GM12878 (cell line): ENCODE results near the gene PTK6. TPM values are rescaled to one million over a fixed set of nuclear protein-coding genes. Genes with fewer than 3 reads are reported as not detected.

Source experiments
- ATAC-seq: fragments of 200-7000 bp; cut with Tn5 transposase; 3 replicates; pipeline ENCODE4 v1.9.1; 2020; ENCODE audit warnings: mild to moderate bottlenecking, moderate library complexity
- BruUV-seq: library from RNA; stranded (reverse); fragments of 400-500 nt; replicated peaks from 2 replicates; lab custom pipeline; 2021; lab: Mats Ljungman, UMichigan
- CTCF ChIA-PET: fragments of 300-600 bp; sonication (Branson Sonifier 250); formaldehyde crosslinking; extraction: SDS; loops from one replicate; lab custom pipeline; 2021; ENCODE audit warnings: inconsistent platforms; lab: Yijun Ruan, JAX
- POLR2A ChIA-PET: fragments of 350-600 bp; formaldehyde crosslinking; extraction: SDS; loops from one replicate; lab custom pipeline; 2021; ENCODE audit warnings: inconsistent platforms; lab: Charles Lee
- RAD21 ChIA-PET: fragments of 300-600 bp; sonication (Branson Sonifier 250); formaldehyde crosslinking; loops from one replicate; lab custom pipeline; 2023; ENCODE audit warnings: antibody characterized with exemption; ENCODE audit not compliant: unreplicated experiment; lab: Charles Lee
- SMC1A ChIA-PET: fragments of 300-600 bp; sonication (Branson Sonifier 250); formaldehyde crosslinking; loops from one replicate; lab custom pipeline; 2023; ENCODE audit not compliant: unreplicated experiment, uncharacterized antibody; lab: Charles Lee
- DNase-seq: peaks from one replicate; pipeline ENCODE4 v3.0.0-alpha.2; 2011; ENCODE audit warnings: low read depth, low spot score
- FAIRE-seq: peaks from 3 replicates; lab custom pipeline; 2011; peaks lifted over from hg19 to GRCh38; lab: Jason Lieb, UNC
- H2AFZ ChIP-seq: 2 replicates; pipeline ENCODE4 v1.6.0; 2011; ENCODE audit warnings: low read depth, low read length, control low read depth; ENCODE audit not compliant: control insufficient read depth
- H3K27ac ChIP-seq: 2 replicates; pipeline ENCODE4 v1.5.1; 2011; ENCODE audit warnings: control low read depth; ENCODE audit not compliant: control insufficient read depth, insufficient read depth
- H3K27me3 ChIP-seq, 2 experiments: replicated peaks in 1 of 2; 2 replicates each; pipeline versions ENCODE4 v1.6.0 to v1.6.1; 2011; ENCODE audit warnings: low read length in 1 of 2; ENCODE audit not compliant: control insufficient read depth in 2 of 2, insufficient read depth in 2 of 2
- H3K36me3 ChIP-seq, 2 experiments: 2 replicates each; pipeline ENCODE4 v1.5.1; 2011; ENCODE audit warnings: low read length in 1 of 2; ENCODE audit not compliant: control insufficient read depth in 2 of 2, insufficient read depth in 2 of 2
- H3K4me1 ChIP-seq: 2 replicates; pipeline ENCODE4 v1.6.1; 2011; ENCODE audit warnings: mild to moderate bottlenecking, low read length, moderate library complexity, mixed read lengths; ENCODE audit not compliant: control insufficient read depth, insufficient read depth
- H3K4me2 ChIP-seq: 2 replicates; pipeline ENCODE4 v1.6.0; 2011; ENCODE audit warnings: control low read depth; ENCODE audit not compliant: control insufficient read depth, insufficient read depth
- H3K4me3 ChIP-seq: fragments of 200-600 bp; sonication (generic); 2 replicates; pipeline ENCODE4 v1.5.1; 2016
- H3K79me2 ChIP-seq: 2 replicates; pipeline ENCODE4 v1.6.0; 2011; ENCODE audit warnings: low read length; ENCODE audit not compliant: control insufficient read depth, insufficient read depth
- H3K9ac ChIP-seq: 2 replicates; pipeline ENCODE4 v1.8.0; 2011; ENCODE audit warnings: low read length, control low read depth, mixed read lengths; ENCODE audit not compliant: control insufficient read depth, insufficient read depth
- H3K9me3 ChIP-seq: replicated peaks from 3 replicates; pipeline ENCODE4 v1.5.1; 2011; ENCODE audit warnings: mild to moderate bottlenecking, low read length; ENCODE audit not compliant: control insufficient read depth, insufficient read depth
- H4K20me1 ChIP-seq: 2 replicates; pipeline ENCODE4 v1.6.0; 2011; ENCODE audit not compliant: control insufficient read depth, insufficient read depth
- CBX5 ChIP-seq: sonication (generic); IDR thresholded peaks from 2 replicates; pipeline ENCODE4 v1.6.1; 2016; ENCODE audit warnings: low read depth, moderate library complexity, mild to moderate bottlenecking, inconsistent platforms
- DPF2 ChIP-seq: fragments of 450-650 bp; IDR thresholded peaks from 2 replicates; pipeline ENCODE4 v1.6.1; 2017; ENCODE audit warnings: mild to moderate bottlenecking
- MEF2A ChIP-seq: IDR thresholded peaks from 2 replicates; pipeline ENCODE4 v1.6.1; 2011; ENCODE audit warnings: low read depth, mild to moderate bottlenecking, low read length, moderate library complexity; ENCODE audit not compliant: insufficient read depth
- POU2F2 ChIP-seq: IDR thresholded peaks from 3 replicates; pipeline ENCODE4 v1.6.1; 2011; ENCODE audit warnings: low read depth, mild to moderate bottlenecking, low read length, borderline replicate concordance
- RAD21 ChIP-seq: IDR thresholded peaks from 2 replicates; pipeline ENCODE4 v1.6.1; 2011; ENCODE audit warnings: mild to moderate bottlenecking, low read depth, low read length, moderate library complexity; ENCODE audit not compliant: insufficient read depth
- RCOR1 ChIP-seq: conservative IDR thresholded peaks from 2 replicates; pipeline ENCODE4 v1.6.1; 2012; ENCODE audit warnings: low read depth, low read length, improper control_type of control experiment
- WGBS: methylation state at CpG from one replicate; pipeline ENCODE4 v1.1.6; 2016; ENCODE audit warnings: low lambda C conversion rate; ENCODE audit not compliant: insufficient replicate concordance, insufficient coverage; ENCODE audit errors: missing lambda C conversion rate; 5-methylcytosine and 5-hydroxymethylcytosine counted together
- in situ Hi-C: fragments of 300-500 bp; cut with MboI; formaldehyde crosslinking; loops from 9 replicates; pipeline ENCODE4 v1.14.3; 2018; ENCODE audit warnings: mixed read lengths
- intact Hi-C: fragments of 100-400 bp; cut with micrococcal nuclease; formaldehyde crosslinking; loops from one replicate; pipeline ENCODE4 v1.14.2; 2022; ENCODE audit not compliant: unreplicated experiment
- polyA plus RNA-seq, 11 experiments: library from polyadenylated mRNA; depleted of rRNA in 4 of 11; unstranded in 6 of 11; stranded (reverse) in 5 of 11; fragments of >200 nt; fragmentation: Nextera tagmentation in 4 of 11; fragmentation: Illumina TruSeq in 1 of 11; extraction: Ambion mirVana in 4 of 11; extraction: Trizol in 1 of 11; gene quantifications; 1 replicate in 1 of 11; 2 replicates in 10 of 11; pipeline versions ENCODE4 v1.2.1 to v1.2.3, GENCODE V29; 2011 to 2016; ENCODE audit warnings: inconsistent platforms in 2 of 11, missing spikeins in 2 of 11, low read depth in 1 of 11
- total RNA-seq, 4 experiments: library from RNA; depleted of rRNA in 3 of 4; stranded (reverse); fragments of >200 nt in 3 of 4; fragmentation: Illumina TruSeq in 1 of 4; extraction: Trizol in 1 of 4; gene quantifications; 2 replicates each; pipeline versions ENCODE4 v1.2.1 to v1.2.3, GENCODE V29; 2013 to 2021
- TF ChIP-seq, protein P1 (sequence below): fragments of 450-650 bp; formaldehyde crosslinking; IDR thresholded peaks from 2 replicates; pipeline ENCODE4 v1.4.0; 2022; ENCODE audit warnings: mild to moderate bottlenecking, moderate library complexity

The PTK6 gene
- total and polyA plus RNA-seq, 10 of the 15 experiments (the other 5 are each of a cell fraction or from before 2014, with no cell fraction given): 0.02 to 0.21 (median 0.09) TPM; not detected in 3

DNA sequence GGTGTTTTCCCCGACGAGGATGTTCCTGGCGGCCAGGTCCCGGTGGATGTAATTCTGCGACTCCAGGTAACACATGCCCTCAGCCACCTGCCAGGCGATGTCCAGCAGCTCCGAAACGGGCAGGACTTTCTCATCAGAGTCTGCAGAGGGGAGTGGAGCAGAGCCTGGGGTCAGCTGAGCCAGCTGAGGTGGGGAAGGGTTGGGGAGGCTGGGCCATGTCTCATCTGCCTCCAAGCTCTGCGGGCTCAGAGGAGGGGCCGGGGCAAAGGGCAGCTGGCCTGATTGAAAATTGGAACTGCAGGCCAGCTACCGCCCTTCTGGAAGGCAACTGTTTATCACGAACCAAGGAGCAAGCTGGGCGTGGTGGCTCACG, 6.4 kb downstream of the PTK6 start:
- DNase-seq (no peak), ATAC-seq (no peak)
- Histone ChIP-seq H4K20me1 (no peaks in the 10 kb centered on the region), H3K9me3 (no peaks in the 10 kb centered on the region), H3K4me2 (no peak overlapping the region), H3K36me3 (no peaks in the 10 kb centered on the region), H3K4me3 (no peak overlapping the region), H3K27me3 (no peaks in the 10 kb centered on the region; a peak in 1 of 4 replicates), H3K27ac (no peak overlapping the region), H3K9ac (no peak overlapping the region), H3K4me1 (peaks cover 10% of the 10 kb centered on the region), H3K79me2 (no peaks in the 10 kb centered on the region)
- intact Hi-C loops (no loop called here), in situ Hi-C loops (no loop called here)
- POLR2A ChIA-PET: interaction anchor here (0.8 kb wide), 1 partner anchor 94 kb away, joined by 3 read pairs; no protein-coding TSS in a partner anchor
- CTCF ChIA-PET: no interaction called here
- 61% methylated on average over 14 of the region's 14 CpGs for WGBS
- RAD21 ChIA-PET: interaction anchor here (0.7 kb wide), 1 partner anchor 91 kb away, joined by 3 read pairs; no protein-coding TSS in a partner anchor
- no TSS peak for BruUV-seq
- TF ChIP-seq RCOR1 (no peak), MEF2A (no peak), POU2F2 (no peak), RAD21 (no peak), CBX5 (no peak), DPF2 (no peak)
- TF ChIP-seq, protein P1, sequence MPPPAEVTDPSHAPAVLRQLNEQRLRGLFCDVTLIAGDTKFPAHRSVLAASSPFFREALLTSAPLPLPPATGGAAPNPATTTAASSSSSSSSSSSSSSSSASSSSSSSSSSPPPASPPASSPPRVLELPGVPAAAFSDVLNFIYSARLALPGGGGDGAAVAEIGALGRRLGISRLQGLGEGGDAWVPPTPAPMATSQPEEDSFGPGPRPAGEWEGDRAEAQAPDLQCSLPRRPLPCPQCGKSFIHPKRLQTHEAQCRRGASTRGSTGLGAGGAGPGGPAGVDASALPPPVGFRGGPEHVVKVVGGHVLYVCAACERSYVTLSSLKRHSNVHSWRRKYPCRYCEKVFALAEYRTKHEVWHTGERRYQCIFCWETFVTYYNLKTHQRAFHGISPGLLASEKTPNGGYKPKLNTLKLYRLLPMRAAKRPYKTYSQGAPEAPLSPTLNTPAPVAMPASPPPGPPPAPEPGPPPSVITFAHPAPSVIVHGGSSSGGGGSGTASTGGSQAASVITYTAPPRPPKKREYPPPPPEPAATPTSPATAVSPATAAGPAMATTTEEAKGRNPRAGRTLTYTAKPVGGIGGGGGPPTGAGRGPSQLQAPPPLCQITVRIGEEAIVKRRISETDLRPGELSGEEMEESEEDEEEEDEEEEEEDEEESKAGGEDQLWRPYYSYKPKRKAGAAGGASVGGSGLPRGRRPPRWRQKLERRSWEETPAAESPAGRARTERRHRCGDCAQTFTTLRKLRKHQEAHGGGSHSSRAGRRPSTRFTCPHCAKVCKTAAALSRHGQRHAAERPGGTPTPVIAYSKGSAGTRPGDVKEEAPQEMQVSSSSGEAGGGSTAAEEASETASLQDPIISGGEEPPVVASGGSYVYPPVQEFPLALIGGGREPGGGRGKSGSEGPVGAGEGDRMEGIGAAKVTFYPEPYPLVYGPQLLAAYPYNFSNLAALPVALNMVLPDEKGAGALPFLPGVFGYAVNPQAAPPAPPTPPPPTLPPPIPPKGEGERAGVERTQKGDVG (CRISPR knock-in tag): no peak
- TF ChIP-seq, all 136 proteins: peak for 0
- H2AFZ ChIP-seq: no peak overlapping the region
- SMC1A ChIA-PET: no interaction called here
- no peak for FAIRE-seq
